T-cell (primary cell): ENCODE measurements around the gene RNF150. TPM values are rescaled to one million over a fixed set of nuclear protein-coding genes. Genes with fewer than 3 reads are reported as not detected.
"Not testable (repeated sequence)": the region's sequence is repeated elsewhere in the genome, so short reads cannot be mapped to it uniquely, and the experiment has no call there.

ENCODE experiments used
- ATAC-seq, 4 experiments: fragments of 200-7000 bp in 3 of 4; fragments of 150-1000 bp in 1 of 4; cut with Tn5 transposase; replicated peaks in 1 of 4; 1 replicate in 3 of 4; 2 replicates in 1 of 4; pipeline ENCODE4 v1.10.0; 2021; ENCODE audit warnings: moderate library complexity in 3 of 4, mild to moderate bottlenecking in 2 of 4, moderate number of reproducible peaks in 1 of 4
- CTCF ChIA-PET, 2 donors: fragments of 300-600 bp; sonication (Branson Sonifier 250); formaldehyde crosslinking; loops; one replicate each; lab custom pipeline; 2022; ENCODE audit warnings: antibody characterized with exemption in 2 of 2; lab: Charles Lee
- POLR2A ChIA-PET, 2 donors: fragments of 300-600 bp; sonication (Branson Sonifier 250); formaldehyde crosslinking; loops; one replicate each; lab custom pipeline; 2022; ENCODE audit warnings: antibody characterized with exemption in 2 of 2; lab: Charles Lee
- DNase-seq, 35 experiments: peaks; one replicate each; pipeline versions ENCODE4 v3.0.0 to v3.0.0-alpha.2; 2013 to 2023
- H3K27ac ChIP-seq: one replicate; pipeline ENCODE4 v1.5.1; 2013; ENCODE audit warnings: low read length
- H3K27me3 ChIP-seq, 2 experiments: replicated peaks in 1 of 2; 1 replicate in 1 of 2; 2 replicates in 1 of 2; pipeline versions ENCODE4 v1.6.1 to v1.7.0; 2013; ENCODE audit warnings: low read length in 1 of 2, mixed read lengths in 1 of 2; ENCODE audit not compliant: control insufficient read depth in 2 of 2, insufficient read depth in 2 of 2; ENCODE audit errors: extremely low read depth in 1 of 2
- H3K36me3 ChIP-seq, 2 donors: 1 replicate in 1 of 2; 2 replicates in 1 of 2; pipeline versions ENCODE4 v1.6.1 to v1.7.0; 2013; ENCODE audit warnings: low read length in 1 of 2; ENCODE audit not compliant: control insufficient read depth in 2 of 2, insufficient read depth in 1 of 2; ENCODE audit errors: extremely low read depth in 1 of 2
- H3K4me1 ChIP-seq, 2 experiments: 1 replicate in 1 of 2; 2 replicates in 1 of 2; pipeline versions ENCODE4 v1.6.1 to v1.7.0; 2013; ENCODE audit warnings: low read length in 2 of 2, mixed read lengths in 1 of 2; ENCODE audit not compliant: insufficient read depth in 2 of 2, control insufficient read depth in 1 of 2; ENCODE audit errors: extremely low read depth in 1 of 2
- H3K4me3 ChIP-seq, 2 donors: 1 replicate in 1 of 2; 2 replicates in 1 of 2; pipeline versions ENCODE4 v1.5.1 to v1.7.0; 2013; ENCODE audit warnings: mild to moderate bottlenecking in 2 of 2, low read length in 1 of 2, moderate library complexity in 1 of 2; ENCODE audit not compliant: control insufficient read depth in 1 of 2; ENCODE audit errors: extremely low read depth in 1 of 2
- H3K9me3 ChIP-seq: 2 replicates; pipeline ENCODE4 v1.7.0; 2013
- H3K27ac Mint-ChIP-seq, 2 donors: one replicate each; pipeline ENCODE4 v1.8.0; 2020 to 2021; ENCODE audit warnings: mild to moderate bottlenecking in 2 of 2, mixed read lengths in 2 of 2
- H3K27me3 Mint-ChIP-seq, 2 donors: one replicate each; pipeline ENCODE4 v1.8.0; 2021 to 2022; ENCODE audit warnings: mixed read lengths in 2 of 2
- H3K36me3 Mint-ChIP-seq: one replicate; pipeline ENCODE4 v1.8.0; 2021; ENCODE audit warnings: mixed read lengths
- H3K4me1 Mint-ChIP-seq, 3 donors: one replicate each; pipeline ENCODE4 v1.8.0; 2020 to 2022; ENCODE audit warnings: mixed read lengths in 3 of 3, mild to moderate bottlenecking in 1 of 3
- H3K4me3 Mint-ChIP-seq, 3 donors: one replicate each; pipeline ENCODE4 v1.8.0; 2020 to 2022; ENCODE audit warnings: mild to moderate bottlenecking in 3 of 3, mixed read lengths in 3 of 3, moderate library complexity in 3 of 3
- H3K9me3 Mint-ChIP-seq, 3 donors: one replicate each; pipeline ENCODE4 v1.8.0; 2020 to 2022; ENCODE audit warnings: mixed read lengths in 3 of 3
- WGBS: methylation state at CpG from one replicate; pipeline ENCODE4 v1.1.5; 2013; ENCODE audit warnings: missing lambda C conversion rate; ENCODE audit not compliant: insufficient coverage; 5-methylcytosine and 5-hydroxymethylcytosine counted together
- total RNA-seq, 35 experiments: library from RNA in 6 of 35; stranded (reverse) in 6 of 35; fragments of 120-200 nt in 1 of 35; gene quantifications; one replicate each; pipeline versions ENCODE4 v1.2.1 to v1.2.4 and lab custom pipeline; 2013 to 2026

RNF150 gene
- total RNA-seq, 5 donors from 2014 or later (not counting 1 experiment from before 2014, with no cell fraction given): 0.09 to 0.35 (median 0.30) TPM; not detected in 2

DNA sequence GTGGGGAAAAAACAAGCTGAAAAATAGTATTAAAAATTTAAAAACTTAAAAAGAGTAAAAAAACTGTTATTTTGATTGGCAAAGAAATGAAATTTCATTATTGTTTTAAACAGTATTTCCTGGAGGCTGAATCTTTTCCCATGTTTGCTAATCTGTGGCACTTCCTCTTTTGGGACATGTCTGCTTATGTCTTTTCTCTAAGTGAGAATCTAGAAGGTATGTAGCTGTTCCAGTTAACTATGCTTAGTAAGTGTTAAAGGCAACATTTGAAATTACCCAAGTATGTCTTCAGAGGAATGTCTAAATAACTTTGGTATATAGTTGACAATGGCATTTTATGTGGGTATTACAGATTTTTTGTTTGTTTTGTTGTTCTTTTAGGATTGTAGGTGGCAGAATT, 295.5 kb downstream of the RNF150 start:
- Mint-ChIP-seq H3K36me3 (no peaks in the 10 kb centered on the region), H3K4me3 (no peak overlapping the region), H3K4me1 (no peaks in the 10 kb centered on the region), H3K27me3 (peaks cover 1 to 3% of the 10 kb centered on the region in 2 donors), H3K27ac (no peak overlapping the region), H3K9me3 (no peaks in the 10 kb centered on the region)
- ChIA-PET POLR2A (no interaction called here), CTCF (interaction anchor here in 1 of 2 donors (0.6 kb wide), 1 partner anchor 1286 kb away, joined by 3 read pairs; no protein-coding TSS in a partner anchor)
- ATAC-seq (no peak), DNase-seq (no peak)
- no peak overlapping the region for H3K4me3 ChIP-seq
- H3K36me3 ChIP-seq: no peaks in the 10 kb centered on the region
- no peaks in the 10 kb centered on the region for H3K27me3 ChIP-seq
- no peaks in the 10 kb centered on the region for H3K9me3 ChIP-seq
- H3K4me1 ChIP-seq: no peaks in the 10 kb centered on the region
- H3K27ac ChIP-seq: no peak overlapping the region

- POLR2A ChIA-PET: no interaction called here
- no peaks in the 10 kb centered on the region for H3K9me3 ChIP-seq
- ATAC-seq (no peak), DNase-seq (no peak)
- no peaks in the 10 kb centered on the region for H3K4me1 ChIP-seq
- no peak overlapping the region for H3K27ac Mint-ChIP-seq
- no peaks in the 10 kb centered on the region for H3K36me3 ChIP-seq
- no peaks in the 10 kb centered on the region for H3K4me1 Mint-ChIP-seq
- H3K36me3 Mint-ChIP-seq: no peaks in the 10 kb centered on the region
- no peak overlapping the region for H3K27ac ChIP-seq
- H3K9me3 Mint-ChIP-seq: no peaks in the 10 kb centered on the region
- CTCF ChIA-PET: no interaction called here
- no peaks in the 10 kb centered on the region for H3K27me3 ChIP-seq
- no peak overlapping the region for H3K4me3 ChIP-seq
- peaks cover 0 to 2% of the 10 kb centered on the region in 2 donors for H3K27me3 Mint-ChIP-seq
- H3K4me3 Mint-ChIP-seq: no peak overlapping the region
- 100% methylated on average over 2 of the region's 7 CpGs for WGBS
Measured at GRCh38 chr4:140834839-140835495, 298.3 kb downstream of the RNF150 start.

DNA sequence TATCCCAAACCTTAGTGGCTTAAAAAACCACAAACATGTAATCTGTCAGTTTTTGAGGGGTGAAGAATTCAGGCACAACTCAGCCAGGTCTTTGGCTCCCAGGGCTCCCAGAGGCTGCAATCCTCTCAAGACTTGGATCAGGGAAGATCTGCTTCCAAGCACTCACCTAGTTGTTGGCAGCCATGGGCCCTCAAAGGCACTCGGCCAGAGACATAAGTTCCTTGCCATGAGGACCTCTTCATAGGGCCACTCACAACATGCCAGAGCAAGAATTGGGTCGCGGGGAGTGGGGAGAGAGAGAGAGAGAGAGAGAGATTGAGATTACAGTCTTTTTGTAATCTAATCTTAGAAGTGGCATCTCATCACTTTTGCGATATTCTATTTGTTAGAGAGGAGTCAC, 300.0 kb downstream of the RNF150 start:
- ChIA-PET POLR2A (no interaction called here), CTCF (no interaction called here)
- Histone ChIP-seq H3K27me3 (no peaks in the 10 kb centered on the region), H3K9me3 (no peaks in the 10 kb centered on the region), H3K4me3 (no peak overlapping the region), H3K27ac (no peak overlapping the region), H3K4me1 (no peaks in the 10 kb centered on the region), H3K36me3 (no peaks in the 10 kb centered on the region)
- no peak overlapping the region for H3K27ac Mint-ChIP-seq
- H3K4me3 Mint-ChIP-seq: no peak overlapping the region
- no peaks in the 10 kb centered on the region for H3K9me3 Mint-ChIP-seq
- H3K36me3 Mint-ChIP-seq: no peaks in the 10 kb centered on the region
- 100% methylated on average over 1 of the region's 4 CpGs for WGBS
- H3K4me1 Mint-ChIP-seq: no peaks in the 10 kb centered on the region
- DNase-seq (no peak), ATAC-seq (no peak)
- H3K27me3 Mint-ChIP-seq: no peaks in the 10 kb centered on the region

DNA sequence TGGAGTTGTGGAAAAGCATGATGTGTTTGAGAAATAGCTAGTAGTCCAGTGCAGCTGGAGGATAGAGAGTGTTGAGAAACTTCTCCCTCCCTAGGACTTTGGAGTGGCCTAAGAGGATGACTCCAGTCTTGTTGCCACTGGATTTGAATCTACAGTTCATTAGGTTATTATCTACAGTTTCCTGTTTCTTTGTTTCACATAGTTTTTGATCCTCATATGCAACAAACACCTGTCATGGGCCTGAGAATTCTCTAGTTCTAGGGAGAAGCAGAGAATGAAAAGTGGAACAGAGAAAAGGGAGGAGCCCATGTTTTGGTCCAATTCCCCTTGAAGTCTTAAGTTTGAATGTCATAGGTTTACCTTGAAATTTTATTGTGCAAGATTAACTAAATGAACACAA, 303.4 kb downstream of the RNF150 start:
- H3K4me3 Mint-ChIP-seq: no peak overlapping the region
- Histone ChIP-seq H3K4me1 (no peaks in the 10 kb centered on the region), H3K4me3 (no peak overlapping the region), H3K36me3 (no peaks in the 10 kb centered on the region), H3K9me3 (no peaks in the 10 kb centered on the region), H3K27me3 (peaks cover 0 to 4% of the 10 kb centered on the region in 2 experiments), H3K27ac (no peak overlapping the region)
- H3K36me3 Mint-ChIP-seq: no peaks in the 10 kb centered on the region
- H3K27me3 Mint-ChIP-seq: peaks cover 0 to 5% of the 10 kb centered on the region in 2 donors
- peaks cover 0 to 3% (median 0%) of the 10 kb centered on the region in 3 donors for H3K9me3 Mint-ChIP-seq
- CTCF ChIA-PET: no interaction called here
- H3K27ac Mint-ChIP-seq: no peak overlapping the region
- peaks cover 0 to 2% (median 0%) of the 10 kb centered on the region in 3 donors for H3K4me1 Mint-ChIP-seq
- DNase-seq: no peak
- ATAC-seq: no peak
- POLR2A ChIA-PET: no interaction called here

- Mint-ChIP-seq H3K27me3 (peaks cover 0 to 7% of the 10 kb centered on the region in 2 donors), H3K9me3 (peaks cover 0 to 4% (median 0%) of the 10 kb centered on the region in 3 donors), H3K27ac (no peak overlapping the region), H3K4me3 (no peak overlapping the region), H3K36me3 (no peaks in the 10 kb centered on the region), H3K4me1 (peaks cover 0 to 2% (median 0%) of the 10 kb centered on the region in 3 donors)
- DNase-seq (no peak), ATAC-seq (no peak)
- no peak overlapping the region for H3K27ac ChIP-seq
- WGBS: no CpG with 5 or more reads among the region's 2 CpGs
- H3K9me3 ChIP-seq: no peaks in the 10 kb centered on the region
- ChIA-PET CTCF (no interaction called here), POLR2A (no interaction called here)
- H3K4me3 ChIP-seq: no peak overlapping the region
- H3K4me1 ChIP-seq: no peaks in the 10 kb centered on the region
- no peaks in the 10 kb centered on the region for H3K36me3 ChIP-seq
- H3K27me3 ChIP-seq: peaks cover 0 to 4% of the 10 kb centered on the region in 2 experiments
Measured at GRCh38 chr4:140826701-140827027, 306.6 kb downstream of the RNF150 start.

- ATAC-seq, H3K27me3 ChIP-seq, H3K27ac Mint-ChIP-seq, DNase-seq, CTCF ChIA-PET, H3K36me3 Mint-ChIP-seq, H3K36me3 ChIP-seq, H3K4me3 Mint-ChIP-seq, H3K9me3 Mint-ChIP-seq, POLR2A ChIA-PET, H3K4me1 Mint-ChIP-seq, H3K9me3 ChIP-seq, H3K4me1 ChIP-seq, H3K27ac ChIP-seq, H3K4me3 ChIP-seq: not testable (repeated sequence)
- WGBS: no CpG with 5 or more reads among the region's 3 CpGs
- H3K27me3 Mint-ChIP-seq: peaks cover 0 to 11% of the 10 kb centered on the region in 2 donors
Measured at GRCh38 chr4:140820520-140820919, 312.7 kb downstream of the RNF150 start.

DNA sequence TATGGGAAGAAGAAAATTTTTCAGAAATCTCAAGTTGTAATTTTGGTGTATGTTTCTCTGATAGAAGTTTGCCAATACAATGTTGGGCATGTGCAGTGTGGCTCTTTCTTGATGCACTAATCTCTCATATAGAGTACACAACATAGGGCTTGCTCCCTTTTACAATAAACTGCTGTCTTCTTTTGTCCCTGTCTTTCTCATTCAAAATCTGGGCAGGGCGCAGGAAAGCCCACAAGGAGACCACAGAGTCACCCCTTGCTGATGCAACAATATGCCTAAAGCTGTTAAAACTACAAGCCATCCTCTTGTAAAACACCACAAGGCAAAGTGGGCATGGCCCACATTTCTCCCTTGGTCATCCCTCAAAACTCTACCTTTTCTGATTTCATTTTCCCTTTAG, 313.7 kb downstream of the RNF150 start:
- no peaks in the 10 kb centered on the region for H3K9me3 Mint-ChIP-seq
- Histone ChIP-seq H3K4me3 (no peak overlapping the region), H3K9me3 (no peaks in the 10 kb centered on the region), H3K27me3 (no peaks in the 10 kb centered on the region), H3K27ac (no peak overlapping the region), H3K36me3 (no peaks in the 10 kb centered on the region), H3K4me1 (no peaks in the 10 kb centered on the region)
- H3K27me3 Mint-ChIP-seq: peaks cover 3 to 4% of the 10 kb centered on the region in 2 donors
- ATAC-seq (no peak), DNase-seq (no peak)
- POLR2A ChIA-PET: no interaction called here
- no peaks in the 10 kb centered on the region for H3K4me1 Mint-ChIP-seq
- no peak overlapping the region for H3K27ac Mint-ChIP-seq
- CTCF ChIA-PET: no interaction called here
- 85% methylated on average over 1 of the region's 1 CpG for WGBS
- no peaks in the 10 kb centered on the region for H3K36me3 Mint-ChIP-seq
- no peak overlapping the region for H3K4me3 Mint-ChIP-seq
